ACC112 (cell line): Measurements from ENCODE around the gene TNFRSF1B.

ENCODE experiments used
- H2AFZ ChIP-seq: fragments of 200-600 bp; sonication (generic); one replicate; pipeline ENCODE4 v1.6.0; 2017; ENCODE audit warnings: antibody characterized with exemption, low read length; ENCODE audit not compliant: unreplicated experiment
- H3K27ac ChIP-seq: fragments of 200-600 bp; sonication (generic); 2 replicates; pipeline ENCODE4 v1.5.1; 2014; ENCODE audit warnings: low read depth, mild to moderate bottlenecking, antibody characterized with exemption, low read length, moderate library complexity
- H3K27me3 ChIP-seq: fragments of 200-600 bp; sonication (generic); 2 replicates; pipeline ENCODE4 v1.6.1; 2014; ENCODE audit warnings: mild to moderate bottlenecking, antibody characterized with exemption, low read length, moderate library complexity, mixed read lengths; ENCODE audit not compliant: insufficient read depth
- H3K36me3 ChIP-seq: fragments of 200-600 bp; sonication (generic); 2 replicates; pipeline ENCODE4 v1.6.1; 2016; ENCODE audit warnings: mild to moderate bottlenecking, antibody characterized with exemption, low read length, moderate library complexity, mixed read lengths; ENCODE audit not compliant: insufficient read depth
- H3K4me1 ChIP-seq: fragments of 200-600 bp; sonication (generic); one replicate; pipeline ENCODE4 v1.6.1; 2016; ENCODE audit warnings: low read length, mixed read lengths; ENCODE audit not compliant: insufficient read depth, unreplicated experiment, control insufficient read depth
- H3K4me3 ChIP-seq: fragments of 200-600 bp; sonication (generic); 2 replicates; pipeline ENCODE4 v1.5.1; 2014; ENCODE audit warnings: mild to moderate bottlenecking, low read depth, low read length
- H3K79me2 ChIP-seq: fragments of 200-600 bp; sonication (generic); one replicate; pipeline ENCODE4 v1.6.0; 2016; ENCODE audit warnings: low read length; ENCODE audit not compliant: control insufficient read depth, unreplicated experiment, insufficient read depth

TNFRSF1B gene

GRCh38 chr1:12166834-12167492 lies at the start of gene TNFRSF1B:
Gene TNFRSF1B (plus strand): TSS chr1:12166991. CDS start chr1:12167092, 101 bp downstream.
- Histone ChIP-seq H2AFZ (peak within 1 kb of the TSS; percentile 47), H3K36me3 (no peaks in the 10 kb centered on the region), H3K27ac (no peak within 1 kb of the TSS), H3K27me3 (no peaks in the 10 kb centered on the region), H3K4me3 (peak within 1 kb of the TSS; percentile 98), H3K4me1 (peaks cover 21% of the 10 kb centered on the region), H3K79me2 (peaks cover 45% of the 10 kb centered on the region)

GRCh38 chr1:12121212-12122003 lies 45.4 kb upstream of the TNFRSF1B start:
- Histone ChIP-seq H3K36me3 (no peaks in the 10 kb centered on the region), H3K27ac (no peak overlapping the region), H3K4me1 (peaks cover 4% of the 10 kb centered on the region), H2AFZ (no peak overlapping the region), H3K27me3 (no peaks in the 10 kb centered on the region), H3K79me2 (no peaks in the 10 kb centered on the region), H3K4me3 (no peak overlapping the region)

GRCh38 chr1:12123172-12123571 lies 43.6 kb upstream of the TNFRSF1B start:
- Histone ChIP-seq H3K79me2 (no peaks in the 10 kb centered on the region), H3K27me3 (no peaks in the 10 kb centered on the region), H2AFZ (no peak overlapping the region), H3K27ac (no peak overlapping the region), H3K4me1 (peaks cover 4% of the 10 kb centered on the region), H3K36me3 (no peaks in the 10 kb centered on the region), H3K4me3 (no peak overlapping the region)

GRCh38 chr1:12124693-12125421 lies 41.9 kb upstream of the TNFRSF1B start:
- peak overlapping the region; percentile 44 for H2AFZ ChIP-seq
- H3K4me1 ChIP-seq, result peaks cover 4% of the 10 kb centered on the region
- H3K36me3 ChIP-seq, result no peaks in the 10 kb centered on the region
- H3K79me2 ChIP-seq, result no peaks in the 10 kb centered on the region
- H3K27me3 ChIP-seq, result no peaks in the 10 kb centered on the region
- no peak overlapping the region for H3K27ac ChIP-seq
- H3K4me3 ChIP-seq, result no peak overlapping the region

- H3K27ac ChIP-seq, result no peak overlapping the region
- peaks cover 4% of the 10 kb centered on the region for H3K4me1 ChIP-seq
- H3K36me3 ChIP-seq, result no peaks in the 10 kb centered on the region
- no peak overlapping the region for H2AFZ ChIP-seq
- no peak overlapping the region for H3K4me3 ChIP-seq
- H3K79me2 ChIP-seq, result no peaks in the 10 kb centered on the region
- H3K27me3 ChIP-seq, result no peaks in the 10 kb centered on the region
These were observed 41.1 kb upstream of the TNFRSF1B start for GRCh38 chr1:12125422-12126355.

GRCh38 chr1:12126781-12127180 lies 40.0 kb upstream of the TNFRSF1B start:
- no peak overlapping the region for H2AFZ ChIP-seq
- H3K79me2 ChIP-seq, result no peaks in the 10 kb centered on the region
- H3K27ac ChIP-seq, result no peak overlapping the region
- no peaks in the 10 kb centered on the region for H3K27me3 ChIP-seq
- H3K36me3 ChIP-seq, result no peaks in the 10 kb centered on the region
- peaks cover 4% of the 10 kb centered on the region for H3K4me1 ChIP-seq
- H3K4me3 ChIP-seq, result no peak overlapping the region

- H3K27me3 ChIP-seq, result no peaks in the 10 kb centered on the region
- H3K27ac ChIP-seq, result no peak overlapping the region
- H2AFZ ChIP-seq, result no peak overlapping the region
- H3K36me3 ChIP-seq, result no peaks in the 10 kb centered on the region
- H3K4me3 ChIP-seq, result no peak overlapping the region
- no peaks in the 10 kb centered on the region for H3K79me2 ChIP-seq
- H3K4me1 ChIP-seq, result peaks cover 9% of the 10 kb centered on the region
These were observed 39.5 kb upstream of the TNFRSF1B start for GRCh38 chr1:12127206-12127810.

GRCh38 chr1:12128120-12128519 lies 38.7 kb upstream of the TNFRSF1B start:
- H3K27ac ChIP-seq, result no peak overlapping the region
- H3K4me3 ChIP-seq, result no peak overlapping the region
- H2AFZ ChIP-seq, result no peak overlapping the region
- H3K36me3 ChIP-seq, result no peaks in the 10 kb centered on the region
- peaks cover 15% of the 10 kb centered on the region for H3K4me1 ChIP-seq
- no peaks in the 10 kb centered on the region for H3K79me2 ChIP-seq
- H3K27me3 ChIP-seq, result no peaks in the 10 kb centered on the region

- peaks cover 15% of the 10 kb centered on the region for H3K4me1 ChIP-seq
- no peaks in the 10 kb centered on the region for H3K27me3 ChIP-seq
- H3K79me2 ChIP-seq, result no peaks in the 10 kb centered on the region
- no peak overlapping the region for H3K4me3 ChIP-seq
- no peak overlapping the region for H2AFZ ChIP-seq
- H3K36me3 ChIP-seq, result no peaks in the 10 kb centered on the region
- H3K27ac ChIP-seq, result no peak overlapping the region
These were observed 37.2 kb upstream of the TNFRSF1B start for GRCh38 chr1:12129624-12130023.
